Activated naive CD4-positive, alpha-beta T cell treated with anti-CD3 and anti-CD28 coated beads, Interleukin-2, amount 50 U/mL, for 16 hours (primary cell): ENCODE measurements around the gene VAV2.

Experiments used
- DNase-seq: peaks from one replicate; pipeline ENCODE4 v3.0.0-alpha.2; 2020

The VAV2 gene

DNA sequence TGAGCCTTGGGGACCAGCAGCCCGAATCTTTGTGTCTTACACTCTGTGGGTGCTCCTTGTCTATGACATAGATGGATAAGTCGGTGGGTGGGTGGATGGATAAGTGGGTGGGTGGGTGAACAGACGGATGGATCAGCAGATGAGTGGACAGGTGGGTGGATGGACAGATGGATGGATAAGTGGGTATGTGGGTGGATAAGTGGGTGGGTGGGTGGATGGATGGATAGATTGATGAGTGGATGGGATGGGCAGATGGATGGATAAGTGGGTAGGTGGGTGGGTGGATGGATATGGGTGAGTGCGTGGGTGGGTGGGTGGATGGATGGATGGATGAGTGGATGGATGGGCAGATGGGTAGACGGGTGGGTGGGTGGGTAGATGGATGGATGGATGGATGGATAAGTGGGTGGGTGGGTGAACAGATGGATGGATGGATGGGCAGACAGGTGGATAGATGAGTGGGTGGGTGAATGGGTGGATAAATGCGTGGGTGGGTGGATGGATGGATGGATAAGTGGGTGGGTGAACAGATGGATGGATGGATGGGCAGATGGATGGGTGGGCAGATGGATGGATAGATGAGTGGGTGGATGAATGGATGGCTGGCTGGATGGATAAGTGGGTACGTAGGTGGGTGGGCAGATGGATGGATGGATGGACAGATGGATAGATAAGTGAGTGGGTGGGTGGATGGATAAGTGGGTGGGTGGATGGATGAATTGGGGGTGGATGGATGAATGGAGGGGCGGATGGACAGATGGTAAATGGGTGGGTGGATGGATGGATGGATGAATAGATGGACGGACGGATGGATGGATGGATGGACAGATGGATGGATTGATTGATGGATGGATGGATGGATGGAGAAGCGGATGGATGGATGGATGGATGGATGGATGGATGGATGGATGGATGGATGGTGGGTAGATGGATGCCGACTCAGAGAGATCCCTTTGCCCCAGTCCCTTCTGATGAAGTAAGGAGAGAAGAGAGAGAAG, 121.2 kb downstream of the VAV2 start:
- no peak for DNase-seq

DNA sequence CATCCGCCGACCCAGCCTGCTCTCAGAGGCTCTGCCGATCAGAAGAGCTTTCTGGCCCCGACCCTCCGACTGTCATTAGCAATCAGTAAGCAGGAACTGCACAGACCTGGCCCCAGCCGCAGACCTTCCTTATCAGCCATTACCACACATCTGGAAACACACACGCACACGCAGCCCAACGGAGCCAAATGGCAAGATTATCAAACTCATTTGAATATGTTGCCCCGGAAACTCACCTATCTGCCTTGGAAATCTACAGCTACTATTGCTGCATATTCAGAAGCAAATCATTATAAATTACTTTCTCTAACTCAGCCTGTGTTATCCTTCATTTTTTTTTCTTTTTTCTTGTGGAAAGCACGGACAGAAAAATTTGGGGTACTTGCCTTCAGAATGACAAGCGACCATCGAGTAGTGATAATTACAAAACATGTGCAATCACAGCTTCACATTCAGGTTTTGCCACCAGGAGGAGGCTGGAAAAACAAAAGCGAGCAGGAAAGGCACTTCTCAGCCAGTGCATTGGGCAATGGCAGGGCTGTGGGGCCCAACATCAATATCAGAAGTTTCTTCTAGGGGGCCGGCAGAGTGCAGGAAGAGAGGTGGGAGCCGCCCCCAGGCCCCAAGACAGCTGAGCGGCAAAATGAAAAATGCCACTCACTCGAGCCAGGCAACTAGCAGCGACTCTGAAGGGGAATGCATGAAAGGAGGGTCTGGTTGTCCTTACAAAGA, 122.3 kb downstream of the VAV2 start:
- DNase-seq = no peak

DNA sequence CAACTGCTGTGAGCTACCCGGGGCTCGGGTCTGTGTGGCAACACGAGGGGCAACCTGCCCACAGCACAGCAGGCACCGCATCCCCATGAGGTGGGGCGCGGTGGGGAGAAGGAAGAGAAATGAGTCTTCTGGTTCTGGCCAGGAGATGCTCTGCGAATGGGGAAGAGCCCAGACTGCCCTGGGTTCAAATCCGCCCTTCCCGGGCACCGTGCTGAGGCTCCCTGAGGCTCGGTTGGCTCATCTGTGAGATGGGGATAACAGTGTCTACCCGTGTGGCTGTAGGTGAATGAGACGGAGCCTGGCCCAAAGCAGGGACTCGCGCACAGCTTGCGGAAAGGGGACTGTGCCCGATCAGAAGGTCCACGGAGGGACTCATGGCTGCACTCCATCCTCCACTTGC, 123.9 kb downstream of the VAV2 start:
- DNase-seq = no peak

DNA sequence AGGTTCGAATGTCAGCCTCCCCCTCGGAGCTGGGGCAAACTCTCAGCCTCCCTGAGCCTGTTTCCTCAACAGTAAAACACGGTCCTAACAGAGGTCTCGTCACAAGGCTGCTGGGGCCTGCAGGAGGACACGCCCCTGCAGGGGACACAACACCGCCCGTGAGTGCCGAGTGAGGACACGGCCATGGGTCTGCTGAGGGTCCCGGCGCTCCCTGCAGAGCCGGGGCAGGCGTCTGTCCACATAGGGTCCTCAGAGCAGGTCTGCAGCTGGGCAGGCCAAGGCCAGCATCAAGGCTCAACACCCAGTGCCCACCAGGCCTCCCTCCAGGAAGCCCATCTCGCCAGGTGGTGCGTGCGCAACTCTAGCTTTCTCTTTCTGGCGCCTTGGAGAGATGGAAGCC, 125.2 kb downstream of the VAV2 start:
- no peak for DNase-seq

DNA sequence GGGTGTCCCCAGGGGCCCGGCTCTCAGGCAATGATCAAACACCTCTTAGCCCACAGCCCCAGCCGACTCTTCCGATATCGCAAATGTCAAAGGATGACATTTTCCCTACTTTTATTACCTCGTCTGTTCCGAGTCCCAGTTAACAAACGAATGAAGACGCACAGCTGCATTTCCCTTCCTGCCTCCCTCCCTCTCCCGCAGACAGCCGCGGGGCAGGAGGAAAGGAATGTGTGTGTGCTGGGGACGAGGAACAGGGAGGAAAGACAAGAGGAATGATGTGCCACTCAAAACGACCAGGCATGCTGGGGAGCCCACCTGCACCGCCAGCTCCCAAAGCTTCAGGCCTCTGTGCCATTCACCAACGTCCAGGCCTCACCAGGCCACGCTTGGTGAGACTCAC, 128.1 kb downstream of the VAV2 start:
- no peak for DNase-seq

DNA sequence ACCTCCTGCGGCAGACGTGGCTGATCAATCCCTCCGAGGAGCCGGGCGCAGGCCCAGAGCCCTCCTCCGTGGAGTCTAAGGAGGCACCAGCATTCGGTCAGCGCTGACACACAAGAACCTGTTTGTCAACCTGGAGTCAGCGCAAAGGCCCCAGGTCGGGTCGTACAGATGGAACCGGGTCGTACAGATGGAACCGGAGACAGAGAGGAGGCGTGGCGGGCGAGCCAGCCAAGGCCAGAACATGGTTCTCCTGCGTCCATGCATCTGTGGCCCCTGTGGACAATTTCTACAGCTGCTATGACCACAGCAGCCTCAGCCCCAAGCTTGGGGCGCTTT, 128.9 kb downstream of the VAV2 start:
- no peak for DNase-seq

DNA sequence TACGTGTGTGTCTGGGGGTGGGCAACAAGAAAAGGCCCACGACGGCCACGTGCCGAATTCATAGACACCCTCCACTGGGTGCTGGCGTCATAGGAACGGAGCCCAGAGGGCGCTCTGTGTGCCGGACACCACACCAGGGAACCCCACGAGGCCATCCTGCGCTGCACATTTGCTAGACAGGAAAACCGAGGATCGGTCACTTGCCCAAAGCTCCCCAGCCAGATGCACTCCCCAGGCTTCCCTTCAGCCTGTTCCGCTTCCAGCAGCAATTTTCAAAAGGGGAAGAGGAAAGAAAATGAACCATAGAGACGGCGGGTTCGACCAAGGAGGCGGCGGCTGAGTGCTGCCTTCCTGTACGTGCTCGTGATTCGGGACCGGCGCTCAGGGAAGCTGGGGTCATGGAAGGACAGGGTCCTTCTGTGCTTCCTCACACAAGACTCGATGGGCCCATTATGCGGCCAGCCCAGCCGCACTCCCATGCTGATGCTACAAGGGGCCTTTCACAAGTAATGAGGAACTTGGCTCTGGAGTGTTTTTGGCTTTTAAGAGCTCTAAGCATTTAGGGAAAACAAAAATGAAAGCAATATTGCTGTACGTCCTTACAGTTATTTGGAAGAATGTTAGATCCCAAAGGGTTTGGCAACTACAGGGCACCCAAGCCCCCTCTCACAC, 129.4 kb downstream of the VAV2 start:
- DNase-seq = no peak

DNA sequence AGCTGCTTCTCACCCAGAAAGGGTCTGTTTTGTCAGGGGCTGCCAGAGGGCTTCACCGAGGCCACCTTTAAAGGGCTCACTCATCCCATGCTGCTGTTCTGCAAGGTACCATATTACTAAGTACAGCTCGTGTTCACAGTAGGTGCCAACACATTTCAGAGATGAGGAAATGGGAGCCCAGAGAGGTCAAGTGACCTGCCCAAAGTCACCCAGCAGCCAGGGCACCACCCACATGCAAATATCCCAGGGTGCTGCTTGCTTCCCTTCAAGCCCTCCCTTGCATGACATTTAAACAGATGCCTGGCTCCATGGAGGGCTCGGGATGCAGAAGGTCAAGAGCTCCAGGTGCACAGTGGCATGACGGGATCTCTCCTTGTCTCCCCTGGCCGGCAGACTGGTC, 130.4 kb downstream of the VAV2 start:
- DNase-seq = no peak

DNA sequence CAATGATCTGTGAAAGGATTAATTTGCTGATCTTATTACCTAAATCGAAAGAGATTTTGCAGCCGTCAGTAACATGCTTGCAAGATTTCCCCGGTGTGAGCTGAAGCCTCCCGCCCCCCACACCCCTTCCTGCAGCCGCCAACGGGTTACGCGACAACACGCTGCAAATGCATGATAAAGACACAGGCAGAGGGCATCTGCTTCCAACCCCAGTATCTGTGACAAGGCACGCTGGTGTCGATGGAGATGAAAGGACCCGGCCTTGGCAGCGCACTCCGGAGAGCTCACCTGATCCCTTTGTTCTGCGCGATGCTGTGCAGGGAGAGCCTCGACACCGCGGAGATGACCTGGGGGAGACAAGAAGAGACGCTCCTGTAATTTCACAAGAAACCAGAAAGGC, 131.0 kb downstream of the VAV2 start:
- DNase-seq = no peak

DNA sequence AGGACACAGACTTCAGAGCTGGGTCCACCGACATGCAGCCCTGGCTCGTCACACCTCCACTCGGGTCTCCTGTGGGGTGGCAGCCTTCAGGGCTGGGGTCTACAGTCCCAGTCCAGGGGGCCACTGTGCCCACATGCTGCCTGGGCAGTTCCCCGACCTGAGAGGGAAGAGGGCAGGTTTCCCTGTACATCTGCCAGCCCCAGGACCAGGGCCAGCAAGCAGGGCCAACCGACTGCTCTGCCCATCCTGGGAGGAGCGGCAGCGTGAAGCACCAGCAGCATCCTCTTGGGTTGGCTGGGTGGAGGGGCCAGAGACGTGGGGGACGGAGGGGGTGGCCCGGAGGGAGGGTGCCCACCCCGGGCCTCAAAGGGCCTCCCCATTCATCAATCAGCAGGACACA, 133.4 kb downstream of the VAV2 start:
- DNase-seq = no peak

DNA sequence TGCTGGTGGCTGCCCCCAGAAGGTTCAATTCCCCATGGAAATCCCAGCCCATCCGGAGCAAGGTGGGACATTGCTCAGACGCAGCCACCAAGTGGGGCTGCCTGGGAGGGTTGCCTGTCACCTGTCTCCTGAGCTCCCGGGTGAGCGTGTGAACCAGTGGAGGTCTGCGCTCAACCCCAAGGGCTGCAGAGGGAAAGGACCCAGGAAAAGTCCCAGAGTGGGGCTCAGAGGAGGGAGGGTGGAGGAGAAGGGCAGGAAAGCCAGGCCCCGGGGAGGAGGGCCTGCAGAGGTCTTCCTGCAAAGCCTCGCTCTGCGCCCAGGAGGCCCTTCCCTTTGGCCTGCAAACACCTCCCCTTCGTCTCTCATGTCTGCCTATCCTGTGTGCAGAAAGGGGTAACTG, 134.5 kb downstream of the VAV2 start:
- no peak for DNase-seq

DNA sequence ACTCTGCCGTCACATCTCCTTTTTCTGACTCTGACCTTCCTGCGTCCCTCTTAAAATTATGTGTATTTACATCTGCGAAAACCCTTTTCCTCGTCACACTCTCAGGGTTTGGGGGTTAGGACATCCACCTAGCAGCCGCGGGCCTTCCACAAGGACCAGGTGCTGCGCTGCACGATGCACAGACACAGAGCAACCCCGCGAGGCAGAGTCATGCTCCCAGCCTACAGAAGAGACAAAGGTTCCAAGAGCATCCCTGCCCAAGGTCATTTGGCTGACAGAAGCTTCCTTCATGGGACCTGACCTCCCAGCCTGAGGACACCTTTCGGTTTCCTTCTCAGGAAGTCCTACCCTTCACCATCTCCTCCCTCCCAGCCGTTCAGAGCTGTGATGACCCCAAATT, 135.3 kb downstream of the VAV2 start:
- DNase-seq = no peak

DNA sequence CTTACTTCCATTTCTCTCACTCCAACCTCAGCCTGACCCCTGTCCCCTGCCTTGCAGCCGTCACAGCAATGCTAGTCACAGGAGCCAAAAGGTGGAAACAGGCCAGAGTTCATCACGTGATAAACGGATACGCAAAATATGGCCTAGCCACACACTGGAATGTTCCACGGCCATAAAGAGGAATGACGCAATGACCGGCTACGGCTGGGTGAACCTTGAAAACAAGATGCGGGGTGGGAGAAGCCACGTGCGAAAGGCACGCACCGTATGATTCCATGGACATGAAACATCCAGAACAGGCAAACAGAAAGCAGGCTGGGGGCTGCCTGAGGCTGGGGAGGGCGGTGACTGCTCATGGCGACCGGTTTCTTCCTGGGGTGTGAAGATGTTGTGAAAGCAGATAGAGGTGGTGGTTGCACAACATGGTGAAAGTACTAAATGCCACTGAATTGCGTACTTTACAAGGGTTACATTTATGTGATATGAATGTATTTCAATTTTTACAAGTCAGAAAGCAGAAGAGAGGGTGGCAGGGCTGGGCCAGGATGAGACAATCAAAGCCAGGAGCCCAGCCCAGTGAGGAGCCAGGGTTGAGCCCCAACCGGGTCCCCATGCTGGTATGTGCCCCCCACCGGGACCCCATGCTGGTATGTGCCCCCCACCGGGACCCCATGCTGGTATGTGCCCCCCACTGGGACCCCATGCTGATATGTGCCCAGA, 136.2 kb downstream of the VAV2 start:
- DNase-seq = no peak

DNA sequence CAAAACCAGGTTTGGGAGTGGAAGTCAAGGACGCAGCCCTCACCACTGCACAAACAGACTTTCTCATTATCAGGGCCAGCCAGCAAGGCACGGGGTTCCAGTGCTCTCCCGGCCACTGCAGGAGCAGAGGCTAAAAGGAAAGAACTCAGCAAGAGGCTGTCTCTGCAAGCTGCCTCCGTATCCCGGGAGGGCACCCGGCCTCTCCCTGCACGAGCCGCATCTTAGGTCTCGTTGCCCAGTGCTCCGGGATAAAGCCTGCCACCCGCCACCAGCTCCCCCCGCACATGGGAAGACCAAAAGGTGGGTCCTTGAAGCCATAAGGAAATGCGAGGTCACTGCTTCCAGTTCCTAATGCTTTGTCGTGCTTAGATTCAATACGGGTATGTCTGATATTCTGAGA, 136.8 kb downstream of the VAV2 start:
- no peak for DNase-seq

DNA sequence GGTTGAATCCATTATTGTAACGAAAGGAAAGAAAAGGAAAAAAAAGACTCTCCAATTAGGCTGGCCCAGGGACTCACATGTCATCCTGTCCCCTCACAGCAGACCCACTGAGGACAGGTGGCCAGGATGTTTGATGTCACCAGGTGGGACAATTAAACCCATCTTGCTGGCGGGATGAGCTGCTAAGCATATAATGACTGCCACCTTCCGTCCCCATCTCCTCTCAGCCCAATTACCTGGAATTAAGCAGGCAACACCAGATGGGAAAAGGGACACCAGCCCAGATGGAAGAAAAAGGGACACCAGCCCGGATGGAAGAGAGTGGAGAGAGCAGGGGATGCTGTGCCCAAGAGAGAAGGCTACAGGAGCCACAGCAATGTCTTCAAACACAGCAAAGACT, 137.4 kb downstream of the VAV2 start:
- DNase-seq = no peak

DNA sequence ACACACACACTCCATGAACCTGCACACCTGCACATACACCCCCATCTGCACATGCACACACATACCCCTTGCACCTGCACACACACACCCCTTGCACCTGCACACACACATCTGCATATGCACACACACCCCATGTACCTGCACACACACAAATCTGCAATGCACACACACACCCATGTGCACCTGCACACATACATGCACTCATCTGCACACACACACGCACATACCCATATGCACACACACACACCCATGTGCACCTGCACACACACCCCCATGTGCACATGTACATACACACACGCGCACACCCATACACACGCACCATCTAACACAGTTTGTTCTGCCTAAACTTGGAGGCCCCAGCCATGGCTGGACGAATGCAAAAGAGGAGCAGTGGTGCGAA, 138.1 kb downstream of the VAV2 start:
- DNase-seq = no peak

DNA sequence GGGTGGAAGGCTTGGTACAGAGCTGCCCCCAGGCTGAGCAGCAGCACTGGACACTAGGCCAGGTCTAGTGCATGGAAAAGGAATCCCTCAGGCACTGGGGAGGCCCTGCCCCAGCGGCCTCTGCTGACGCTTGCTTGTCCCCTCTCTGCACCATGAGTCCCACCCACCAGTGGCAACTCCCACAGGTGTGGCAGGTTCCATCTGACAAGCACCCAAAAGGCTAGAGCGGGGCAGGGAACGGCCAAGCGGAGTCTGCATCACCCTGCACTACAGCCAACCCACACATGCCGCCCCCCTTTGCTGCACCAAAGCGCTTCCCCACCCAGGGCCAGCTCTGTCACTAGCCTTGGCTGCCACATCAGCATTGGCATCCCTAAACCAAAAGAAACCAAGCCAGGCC, 138.8 kb downstream of the VAV2 start:
- no peak for DNase-seq

DNA sequence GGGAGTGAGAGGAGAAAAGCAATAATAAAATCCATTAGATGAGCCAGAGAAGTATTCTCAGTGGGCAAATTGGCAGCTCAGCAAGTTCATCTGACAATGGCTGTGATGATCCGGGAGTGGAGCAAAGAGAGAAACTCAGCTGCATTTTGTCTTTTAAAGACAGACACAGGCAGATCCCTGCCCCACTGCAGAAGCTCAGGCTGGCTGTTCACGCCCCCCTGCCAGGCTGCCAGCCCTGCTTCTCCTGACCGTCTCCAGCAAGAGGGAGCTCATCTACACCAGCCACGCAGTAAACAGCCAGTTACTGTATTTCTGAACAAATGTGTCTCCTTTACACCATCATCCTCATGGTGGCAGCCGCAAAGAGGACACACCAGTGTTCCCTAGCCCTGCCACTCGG, 139.7 kb downstream of the VAV2 start:
- no peak for DNase-seq

DNA sequence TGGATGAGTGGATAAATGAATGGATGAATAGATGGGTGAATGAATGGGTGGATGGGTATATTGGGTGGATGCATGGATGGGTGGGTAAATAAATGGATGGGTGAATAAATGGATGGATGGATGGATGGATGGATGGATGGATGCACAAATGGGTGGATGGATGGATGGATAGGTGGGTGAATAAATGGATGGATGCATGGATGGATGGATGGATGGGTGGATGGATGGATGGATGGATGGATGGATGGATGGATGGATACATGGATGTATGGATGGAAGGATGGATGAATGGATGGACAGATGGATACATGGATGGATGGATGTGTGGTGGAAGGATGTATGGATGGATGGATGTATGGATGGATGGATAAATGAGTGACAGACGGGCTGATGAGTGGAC, 140.4 kb downstream of the VAV2 start:
- DNase-seq = no peak

DNA sequence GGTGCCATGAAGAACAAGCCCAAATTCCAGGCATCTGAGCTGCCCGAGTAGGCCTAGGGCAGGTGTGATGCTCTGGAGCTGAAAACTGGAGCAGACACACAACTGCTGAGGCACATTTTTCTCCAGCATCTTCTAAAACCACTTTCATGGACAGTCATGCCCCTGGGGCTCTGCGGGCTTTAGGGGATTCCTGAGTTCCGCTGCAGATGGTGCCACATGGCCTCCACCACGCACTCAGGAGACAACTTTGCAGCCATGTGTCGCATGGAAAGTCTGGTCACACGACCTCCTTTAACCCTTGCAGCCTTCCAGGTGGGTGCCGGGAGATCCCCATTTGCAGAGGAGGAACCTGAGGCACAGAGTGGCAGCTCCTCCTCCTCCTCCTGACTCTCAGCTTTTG, 141.2 kb downstream of the VAV2 start:
- DNase-seq = no peak

DNA sequence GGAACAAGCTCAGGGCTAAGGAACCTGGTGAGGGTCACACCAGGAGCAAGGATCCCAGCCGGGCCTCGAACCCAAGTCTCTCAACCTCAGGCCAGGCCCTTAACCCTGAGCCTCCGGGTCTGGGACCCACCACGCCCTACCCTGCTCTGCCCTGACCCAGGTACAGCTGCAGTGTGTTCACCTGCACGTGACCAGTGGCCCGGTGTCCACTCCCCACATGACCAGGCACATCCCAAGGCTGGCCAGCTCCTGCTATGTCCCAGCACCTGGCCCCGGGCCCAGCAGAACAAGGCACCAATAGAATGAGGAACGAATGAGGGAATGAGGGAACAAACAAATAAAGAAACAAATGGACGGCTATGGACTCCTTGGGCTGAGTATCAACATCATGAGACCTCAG, 142.0 kb downstream of the VAV2 start:
- no peak for DNase-seq

DNA sequence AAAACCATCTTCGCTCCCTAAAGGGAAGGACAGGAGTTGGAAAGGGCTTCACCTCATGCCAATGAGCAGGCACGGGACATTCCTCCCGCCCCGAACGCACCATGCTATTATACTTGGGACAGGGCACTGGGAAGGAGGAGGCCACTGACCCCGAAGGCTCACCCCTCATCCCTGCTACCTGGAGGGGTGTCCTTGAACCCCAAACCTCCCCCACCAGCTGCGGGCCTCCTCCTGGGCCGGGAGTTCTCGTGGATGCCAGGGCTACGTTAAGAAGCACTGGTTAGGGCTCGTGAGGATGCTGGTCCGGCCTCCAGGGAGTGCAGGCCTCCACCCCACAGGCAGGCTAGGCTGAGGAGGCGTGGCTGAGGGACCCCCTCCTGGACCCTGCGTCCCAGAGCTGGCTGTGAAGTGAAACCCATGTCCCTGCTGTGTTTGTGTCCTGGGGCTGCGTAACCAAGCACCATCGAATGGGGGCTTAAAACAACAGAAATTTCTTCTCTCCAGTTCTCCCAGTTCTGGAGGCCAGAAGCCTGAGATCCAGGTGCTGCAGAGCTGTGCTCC, 142.9 kb downstream of the VAV2 start:
- DNase-seq = no peak
